Panc1 (cell line): ENCODE data around the gene TMEM109. TPM values are rescaled to one million over a fixed set of nuclear protein-coding genes. Genes with fewer than 3 reads are reported as not detected.

Experiments used
- ATAC-seq: fragments of 200-7000 bp; cut with Tn5 transposase; 2 replicates; pipeline ENCODE4 v1.9.1; 2020; ENCODE audit warnings: mild to moderate bottlenecking, moderate library complexity
- BruUV-seq: library from RNA; stranded (reverse); fragments of 400-500 nt; replicated peaks from 2 replicates; lab custom pipeline; 2021; lab: Mats Ljungman, UMichigan
- CTCF ChIA-PET: fragments of 300-600 bp; sonication (Branson Sonifier 250); formaldehyde crosslinking; loops from one replicate; lab custom pipeline; 2022; ENCODE audit warnings: antibody characterized with exemption; lab: Charles Lee
- POLR2A ChIA-PET: fragments of 300-600 bp; sonication (Branson Sonifier 250); formaldehyde crosslinking; loops from one replicate; lab custom pipeline; 2022; ENCODE audit warnings: antibody characterized with exemption; lab: Charles Lee
- DNase-seq: peaks from one replicate; pipeline ENCODE4 v3.0.0-alpha.2; 2010; ENCODE audit warnings: low read depth, low spot score
- H3K27ac ChIP-seq: 2 replicates; pipeline ENCODE4 v1.5.1; 2011; ENCODE audit warnings: mild to moderate bottlenecking, low read length, inconsistent platforms
- H3K27me3 ChIP-seq: fragments of 200-500 bp; sonication (Bioruptor generic); 2 replicates; pipeline ENCODE4 v1.6.0; 2014; ENCODE audit warnings: low read length, inconsistent platforms; ENCODE audit not compliant: control insufficient read depth, insufficient read depth
- H3K36me3 ChIP-seq: fragments of 200-500 bp; sonication (Bioruptor generic); 2 replicates; pipeline ENCODE4 v1.5.1; 2014; ENCODE audit warnings: inconsistent platforms, mild to moderate bottlenecking, low read length, moderate library complexity; ENCODE audit not compliant: control insufficient read depth, insufficient read depth
- H3K4me1 ChIP-seq: 2 replicates; pipeline ENCODE4 v1.5.1; 2011; ENCODE audit warnings: inconsistent platforms, mild to moderate bottlenecking, low read length, moderate library complexity; ENCODE audit not compliant: control insufficient read depth, insufficient read depth
- H3K4me3 ChIP-seq, 2 experiments: 2 replicates each; pipeline ENCODE4 v1.5.1; 2011 to 2012; ENCODE audit warnings: low read depth in 2 of 2, low read length in 2 of 2, mild to moderate bottlenecking in 2 of 2, inconsistent platforms in 1 of 2, moderate library complexity in 1 of 2
- H3K9me3 ChIP-seq: fragments of 200-500 bp; sonication (Bioruptor generic); 2 replicates; pipeline ENCODE4 v1.5.1; 2014; ENCODE audit warnings: low read depth, mild to moderate bottlenecking, inconsistent platforms, low read length, moderate library complexity; ENCODE audit not compliant: control insufficient read depth, insufficient read depth
- POLR2AphosphoS5 ChIP-seq: IDR thresholded peaks from 2 replicates; pipeline ENCODE4 v1.6.1; 2012; ENCODE audit warnings: mild to moderate bottlenecking, low read depth, low read length, moderate library complexity
- SIN3A ChIP-seq: IDR thresholded peaks from 2 replicates; pipeline ENCODE4 v1.6.1; 2012; ENCODE audit warnings: low read depth, mild to moderate bottlenecking, low read length, moderate library complexity, borderline replicate concordance; ENCODE audit not compliant: insufficient read depth
- TCF7L2 ChIP-seq: IDR thresholded peaks from 2 replicates; pipeline ENCODE4 v1.6.1; 2011; ENCODE audit warnings: mild to moderate bottlenecking, low read depth, low read length, inconsistent platforms
- in situ Hi-C: cut with HindIII; loops from 2 replicates; pipeline ENCODE4 v1.10.0; 2016; ENCODE audit warnings: low sequenced_read_pairs, low pct_unique_long_range_greater_than_20kb
- intact Hi-C: fragments of 100-400 bp; cut with micrococcal nuclease; formaldehyde crosslinking; loops from one replicate; pipeline ENCODE4 v1.10.0; 2022; ENCODE audit not compliant: unreplicated experiment
- total RNA-seq: library from RNA; stranded (reverse); gene quantifications from one replicate; pipeline ENCODE4 v1.2.1, GENCODE V29; 2021; ENCODE audit not compliant: unreplicated experiment
- TF ChIP-seq, protein P1 (sequence below): fragments of 450-650 bp; IDR thresholded peaks from 2 replicates; pipeline ENCODE4 v1.5.1; 2017; ENCODE audit warnings: mild to moderate bottlenecking
- TF ChIP-seq, protein P2 (sequence below), 2 experiments: IDR thresholded peaks; 2 replicates each; pipeline ENCODE4 v1.6.1; 2011 to 2012; ENCODE audit warnings: low read depth in 2 of 2, control low read depth in 1 of 2, low read length in 1 of 2, mild to moderate bottlenecking in 1 of 2, moderate library complexity in 1 of 2; ENCODE audit not compliant: insufficient read depth in 1 of 2

The TMEM109 gene
- total RNA-seq, 1 experiment from 2014 or later, result 91.8 TPM

DNA sequence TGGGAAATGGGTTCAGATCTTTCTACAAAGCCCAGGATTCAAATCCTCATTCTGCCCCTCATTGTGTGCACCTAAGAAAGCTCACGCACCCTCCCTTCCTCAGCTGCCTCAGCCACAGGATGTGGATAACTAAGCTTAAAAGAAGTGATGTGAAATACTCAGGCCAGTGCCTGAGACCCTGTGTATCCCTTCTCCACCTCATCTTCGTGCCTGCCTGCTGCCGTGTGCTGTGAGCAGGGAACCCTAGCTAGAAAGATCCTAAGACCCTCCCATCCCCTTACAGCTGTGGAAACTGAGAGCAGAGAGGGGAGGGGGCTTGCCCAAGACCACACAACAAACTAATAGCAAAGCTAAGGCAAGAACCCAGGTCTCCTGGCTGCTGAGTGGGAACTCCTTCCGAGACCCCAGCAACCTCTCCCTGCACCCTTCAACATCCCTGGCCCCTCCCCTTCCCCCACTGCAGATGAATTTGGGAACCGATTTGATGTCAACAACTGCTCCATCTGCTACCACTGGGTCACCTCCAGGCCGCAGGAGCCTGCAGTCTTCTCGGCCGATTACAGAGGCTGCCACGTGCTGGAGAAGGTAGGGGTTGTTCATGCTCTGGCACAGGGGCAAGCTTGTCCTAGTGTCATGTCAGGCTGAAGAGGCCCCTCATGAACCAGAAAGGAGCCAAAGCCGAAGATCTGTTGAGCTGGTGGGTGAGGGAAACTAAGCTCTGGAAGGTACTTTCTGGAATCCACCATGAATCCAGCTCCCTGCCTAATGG lies 45.1 kb upstream of the TMEM109 start:
- Histone ChIP-seq H3K27ac (no peak overlapping the region), H3K4me3 (no peak overlapping the region), H3K4me1 (no peaks in the 10 kb centered on the region), H3K9me3 (no peaks in the 10 kb centered on the region), H3K36me3 (no peaks in the 10 kb centered on the region), H3K27me3 (no peaks in the 10 kb centered on the region)
- intact Hi-C loops, result no loop called here
- TF ChIP-seq TCF7L2, result no peak
- TF ChIP-seq, protein P1, sequence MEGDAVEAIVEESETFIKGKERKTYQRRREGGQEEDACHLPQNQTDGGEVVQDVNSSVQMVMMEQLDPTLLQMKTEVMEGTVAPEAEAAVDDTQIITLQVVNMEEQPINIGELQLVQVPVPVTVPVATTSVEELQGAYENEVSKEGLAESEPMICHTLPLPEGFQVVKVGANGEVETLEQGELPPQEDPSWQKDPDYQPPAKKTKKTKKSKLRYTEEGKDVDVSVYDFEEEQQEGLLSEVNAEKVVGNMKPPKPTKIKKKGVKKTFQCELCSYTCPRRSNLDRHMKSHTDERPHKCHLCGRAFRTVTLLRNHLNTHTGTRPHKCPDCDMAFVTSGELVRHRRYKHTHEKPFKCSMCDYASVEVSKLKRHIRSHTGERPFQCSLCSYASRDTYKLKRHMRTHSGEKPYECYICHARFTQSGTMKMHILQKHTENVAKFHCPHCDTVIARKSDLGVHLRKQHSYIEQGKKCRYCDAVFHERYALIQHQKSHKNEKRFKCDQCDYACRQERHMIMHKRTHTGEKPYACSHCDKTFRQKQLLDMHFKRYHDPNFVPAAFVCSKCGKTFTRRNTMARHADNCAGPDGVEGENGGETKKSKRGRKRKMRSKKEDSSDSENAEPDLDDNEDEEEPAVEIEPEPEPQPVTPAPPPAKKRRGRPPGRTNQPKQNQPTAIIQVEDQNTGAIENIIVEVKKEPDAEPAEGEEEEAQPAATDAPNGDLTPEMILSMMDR, result no peak
- TF ChIP-seq POLR2AphosphoS5, result no peak
- TF ChIP-seq, protein P2, sequence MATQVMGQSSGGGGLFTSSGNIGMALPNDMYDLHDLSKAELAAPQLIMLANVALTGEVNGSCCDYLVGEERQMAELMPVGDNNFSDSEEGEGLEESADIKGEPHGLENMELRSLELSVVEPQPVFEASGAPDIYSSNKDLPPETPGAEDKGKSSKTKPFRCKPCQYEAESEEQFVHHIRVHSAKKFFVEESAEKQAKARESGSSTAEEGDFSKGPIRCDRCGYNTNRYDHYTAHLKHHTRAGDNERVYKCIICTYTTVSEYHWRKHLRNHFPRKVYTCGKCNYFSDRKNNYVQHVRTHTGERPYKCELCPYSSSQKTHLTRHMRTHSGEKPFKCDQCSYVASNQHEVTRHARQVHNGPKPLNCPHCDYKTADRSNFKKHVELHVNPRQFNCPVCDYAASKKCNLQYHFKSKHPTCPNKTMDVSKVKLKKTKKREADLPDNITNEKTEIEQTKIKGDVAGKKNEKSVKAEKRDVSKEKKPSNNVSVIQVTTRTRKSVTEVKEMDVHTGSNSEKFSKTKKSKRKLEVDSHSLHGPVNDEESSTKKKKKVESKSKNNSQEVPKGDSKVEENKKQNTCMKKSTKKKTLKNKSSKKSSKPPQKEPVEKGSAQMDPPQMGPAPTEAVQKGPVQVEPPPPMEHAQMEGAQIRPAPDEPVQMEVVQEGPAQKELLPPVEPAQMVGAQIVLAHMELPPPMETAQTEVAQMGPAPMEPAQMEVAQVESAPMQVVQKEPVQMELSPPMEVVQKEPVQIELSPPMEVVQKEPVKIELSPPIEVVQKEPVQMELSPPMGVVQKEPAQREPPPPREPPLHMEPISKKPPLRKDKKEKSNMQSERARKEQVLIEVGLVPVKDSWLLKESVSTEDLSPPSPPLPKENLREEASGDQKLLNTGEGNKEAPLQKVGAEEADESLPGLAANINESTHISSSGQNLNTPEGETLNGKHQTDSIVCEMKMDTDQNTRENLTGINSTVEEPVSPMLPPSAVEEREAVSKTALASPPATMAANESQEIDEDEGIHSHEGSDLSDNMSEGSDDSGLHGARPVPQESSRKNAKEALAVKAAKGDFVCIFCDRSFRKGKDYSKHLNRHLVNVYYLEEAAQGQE (IDR thresholded peaks at IDR 0.05; ENCODE audit: insufficient read depth in 1 of 2, low read depth in 2 of 2, low read length in 1 of 2), result no peak
- TF ChIP-seq SIN3A, result no peak
- DNase-seq (no peak), ATAC-seq (no peak)
- ChIA-PET POLR2A (no interaction called here), CTCF (no interaction called here)
- in situ Hi-C loops, result no loop called here
- BruUV-seq, result no TSS peak

DNA sequence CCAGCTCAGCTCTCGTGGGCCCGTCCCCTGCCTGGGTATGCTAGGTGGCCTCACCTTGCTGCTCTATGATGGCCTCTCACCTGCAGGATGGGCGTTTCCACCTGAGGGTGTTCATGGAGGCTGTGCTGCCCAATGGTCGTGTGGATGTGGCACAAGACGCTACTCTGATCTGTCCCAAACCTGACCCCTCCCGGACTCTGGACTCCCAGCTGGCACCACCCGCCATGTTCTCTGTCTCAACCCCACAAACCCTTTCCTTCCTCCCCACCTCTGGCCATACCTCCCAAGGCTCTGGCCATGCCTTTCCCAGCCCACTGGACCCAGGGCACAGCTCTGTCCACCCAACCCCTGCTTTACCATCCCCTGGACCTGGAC lies 44.5 kb upstream of the TMEM109 start:
- no peak for DNase-seq
- TF ChIP-seq SIN3A (no peak), TCF7L2 (no peak), POLR2AphosphoS5 (no peak)
- TF ChIP-seq, protein P1, result no peak
- TF ChIP-seq, protein P2 (IDR thresholded peaks at IDR 0.05; ENCODE audit: insufficient read depth in 1 of 2, low read depth in 2 of 2, low read length in 1 of 2), result no peak
- Histone ChIP-seq H3K36me3 (no peaks in the 10 kb centered on the region), H3K4me1 (no peaks in the 10 kb centered on the region), H3K27me3 (no peaks in the 10 kb centered on the region), H3K27ac (no peak overlapping the region), H3K4me3 (no peak overlapping the region), H3K9me3 (no peaks in the 10 kb centered on the region)
- in situ Hi-C loops (no loop called here), intact Hi-C loops (no loop called here)
- POLR2A ChIA-PET, result no interaction called here
- no peak for ATAC-seq
- BruUV-seq, result no TSS peak
- CTCF ChIA-PET, result no interaction called here
